Ishikawa (cell line): Measurements from ENCODE around the gene SGTA.

Experiments
- CEBPB ChIP-seq: IDR thresholded peaks from 2 replicates; pipeline ENCODE4 v1.6.1; 2012
- CREB1 ChIP-seq: IDR thresholded peaks from 2 replicates; pipeline ENCODE4 v1.6.1; 2012; ENCODE audit warnings: low read depth
- EGR1 ChIP-seq: IDR thresholded peaks from 2 replicates; pipeline ENCODE4 v1.6.1; 2012
- EP300 ChIP-seq: IDR thresholded peaks from 2 replicates; pipeline ENCODE4 v1.6.1; 2012; ENCODE audit warnings: borderline replicate concordance
- FOXM1 ChIP-seq: IDR thresholded peaks from 2 replicates; pipeline ENCODE4 v1.6.1; 2012; ENCODE audit warnings: low read depth, borderline replicate concordance
- MAX ChIP-seq: IDR thresholded peaks from 2 replicates; pipeline ENCODE4 v1.6.1; 2012
- NFIC ChIP-seq: IDR thresholded peaks from 2 replicates; pipeline ENCODE4 v1.6.1; 2012
- RAD21 ChIP-seq: IDR thresholded peaks from 2 replicates; pipeline ENCODE4 v1.6.1; 2012; ENCODE audit warnings: low read depth
- TAF1 ChIP-seq: IDR thresholded peaks from 2 replicates; pipeline ENCODE4 v1.6.1; 2012; ENCODE audit warnings: low read depth, mild to moderate bottlenecking
- TCF12 ChIP-seq: IDR thresholded peaks from 2 replicates; pipeline ENCODE4 v1.6.1; 2012; ENCODE audit warnings: low read depth
- TEAD4 ChIP-seq: IDR thresholded peaks from 2 replicates; pipeline ENCODE4 v1.6.1; 2012
- YY1 ChIP-seq: IDR thresholded peaks from 2 replicates; pipeline ENCODE4 v1.6.1; 2012; ENCODE audit warnings: low read depth
- ZBTB7A ChIP-seq: IDR thresholded peaks from 2 replicates; pipeline ENCODE4 v1.6.1; 2012; ENCODE audit warnings: low read depth
- TF ChIP-seq, protein P1 (sequence below): IDR thresholded peaks from 2 replicates; pipeline ENCODE4 v1.6.1; 2012
- TF ChIP-seq, protein P2 (sequence below): IDR thresholded peaks from 2 replicates; pipeline ENCODE4 v1.6.1; 2012; ENCODE audit warnings: low read depth, mild to moderate bottlenecking

The SGTA gene

DNA sequence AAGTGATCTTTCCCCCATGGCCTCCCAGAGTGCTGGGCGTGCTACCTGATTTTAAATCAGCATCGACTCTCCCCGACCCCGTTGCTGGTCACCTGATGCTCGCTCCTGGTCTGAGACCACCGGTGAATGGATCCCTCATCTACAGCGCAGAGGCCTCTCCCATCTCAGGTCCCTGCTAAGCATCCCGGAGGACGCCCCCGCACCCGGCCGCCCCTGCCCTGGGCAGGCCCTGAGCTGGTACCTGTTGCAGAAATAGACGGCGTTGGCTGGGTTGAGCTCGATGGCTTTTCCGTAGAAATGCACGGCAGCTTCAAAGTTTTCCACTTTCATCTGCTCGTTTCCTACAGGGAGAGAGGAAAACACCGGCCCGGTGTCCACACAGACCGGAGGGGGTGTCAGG lies 18.1 kb downstream of the SGTA start:
- TF ChIP-seq EP300 (no peak), CEBPB (no peak), EGR1 (no peak), YY1 (no peak), CREB1 (no peak), ZBTB7A (no peak), RAD21 (no peak), TCF12 (no peak), FOXM1 (no peak), TAF1 (no peak), NFIC (no peak), TEAD4 (no peak), MAX (no peak)
- TF ChIP-seq, protein P1, sequence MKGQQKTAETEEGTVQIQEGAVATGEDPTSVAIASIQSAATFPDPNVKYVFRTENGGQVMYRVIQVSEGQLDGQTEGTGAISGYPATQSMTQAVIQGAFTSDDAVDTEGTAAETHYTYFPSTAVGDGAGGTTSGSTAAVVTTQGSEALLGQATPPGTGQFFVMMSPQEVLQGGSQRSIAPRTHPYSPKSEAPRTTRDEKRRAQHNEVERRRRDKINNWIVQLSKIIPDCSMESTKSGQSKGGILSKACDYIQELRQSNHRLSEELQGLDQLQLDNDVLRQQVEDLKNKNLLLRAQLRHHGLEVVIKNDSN: no peak
- TF ChIP-seq, protein P2, sequence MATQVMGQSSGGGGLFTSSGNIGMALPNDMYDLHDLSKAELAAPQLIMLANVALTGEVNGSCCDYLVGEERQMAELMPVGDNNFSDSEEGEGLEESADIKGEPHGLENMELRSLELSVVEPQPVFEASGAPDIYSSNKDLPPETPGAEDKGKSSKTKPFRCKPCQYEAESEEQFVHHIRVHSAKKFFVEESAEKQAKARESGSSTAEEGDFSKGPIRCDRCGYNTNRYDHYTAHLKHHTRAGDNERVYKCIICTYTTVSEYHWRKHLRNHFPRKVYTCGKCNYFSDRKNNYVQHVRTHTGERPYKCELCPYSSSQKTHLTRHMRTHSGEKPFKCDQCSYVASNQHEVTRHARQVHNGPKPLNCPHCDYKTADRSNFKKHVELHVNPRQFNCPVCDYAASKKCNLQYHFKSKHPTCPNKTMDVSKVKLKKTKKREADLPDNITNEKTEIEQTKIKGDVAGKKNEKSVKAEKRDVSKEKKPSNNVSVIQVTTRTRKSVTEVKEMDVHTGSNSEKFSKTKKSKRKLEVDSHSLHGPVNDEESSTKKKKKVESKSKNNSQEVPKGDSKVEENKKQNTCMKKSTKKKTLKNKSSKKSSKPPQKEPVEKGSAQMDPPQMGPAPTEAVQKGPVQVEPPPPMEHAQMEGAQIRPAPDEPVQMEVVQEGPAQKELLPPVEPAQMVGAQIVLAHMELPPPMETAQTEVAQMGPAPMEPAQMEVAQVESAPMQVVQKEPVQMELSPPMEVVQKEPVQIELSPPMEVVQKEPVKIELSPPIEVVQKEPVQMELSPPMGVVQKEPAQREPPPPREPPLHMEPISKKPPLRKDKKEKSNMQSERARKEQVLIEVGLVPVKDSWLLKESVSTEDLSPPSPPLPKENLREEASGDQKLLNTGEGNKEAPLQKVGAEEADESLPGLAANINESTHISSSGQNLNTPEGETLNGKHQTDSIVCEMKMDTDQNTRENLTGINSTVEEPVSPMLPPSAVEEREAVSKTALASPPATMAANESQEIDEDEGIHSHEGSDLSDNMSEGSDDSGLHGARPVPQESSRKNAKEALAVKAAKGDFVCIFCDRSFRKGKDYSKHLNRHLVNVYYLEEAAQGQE: no peak

GRCh38 chr19:2763687-2764086 lies 19.4 kb downstream of the SGTA start:
- TF ChIP-seq, protein P2: no peak
- no peak for TF ChIP-seq RAD21
- TF ChIP-seq TCF12: no peak
- TF ChIP-seq TEAD4: no peak
- TF ChIP-seq EP300: no peak
- no peak for TF ChIP-seq FOXM1
- no peak for TF ChIP-seq TAF1

DNA sequence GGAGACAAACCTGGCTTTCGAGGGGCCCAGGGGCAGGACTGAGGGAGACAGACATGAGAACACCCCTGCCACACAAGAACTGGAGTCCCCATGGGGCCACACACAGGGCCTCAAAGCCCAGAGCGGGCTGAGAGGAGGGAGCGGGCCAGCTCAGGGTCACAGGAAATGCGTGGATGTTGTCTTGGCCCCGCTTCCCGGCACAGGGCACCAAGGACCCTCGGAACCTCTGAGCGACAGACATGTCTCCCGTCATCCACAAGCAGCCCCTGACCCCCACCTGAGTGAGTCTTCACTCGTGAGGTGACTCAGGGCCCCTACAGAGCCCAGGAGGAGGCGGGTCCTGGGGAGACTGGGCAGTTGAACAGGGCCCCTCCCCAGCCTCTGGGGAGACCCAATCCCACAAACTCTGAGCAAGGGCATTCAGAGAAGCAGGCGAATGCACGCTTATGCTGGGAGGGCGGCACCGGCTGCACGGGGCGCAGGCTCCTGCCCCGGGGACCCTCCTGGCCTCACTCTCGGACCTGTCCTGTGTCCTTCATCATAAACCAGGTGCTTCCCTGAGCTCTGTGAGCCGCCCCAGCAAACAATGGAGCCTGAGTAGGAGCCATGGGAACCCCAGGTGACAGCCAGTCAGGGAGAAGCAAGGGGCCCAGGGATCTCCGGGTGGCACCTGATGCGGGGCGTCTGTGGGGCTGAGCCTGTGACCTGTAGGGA lies 20.1 kb downstream of the SGTA start:
- TF ChIP-seq RAD21 (no peak), CREB1 (no peak), ZBTB7A (no peak), TAF1 (no peak), FOXM1 (no peak), EGR1 (no peak), NFIC (no peak), MAX (no peak), CEBPB (no peak), YY1 (no peak), TCF12 (no peak), TEAD4 (no peak), EP300 (no peak)
- TF ChIP-seq, protein P1: no peak
- TF ChIP-seq, protein P2: no peak

GRCh38 chr19:2761876-2762782 lies 20.9 kb downstream of the SGTA start:
- TF ChIP-seq, protein P1: no peak
- no peak for TF ChIP-seq CREB1
- no peak for TF ChIP-seq NFIC
- TF ChIP-seq EGR1: no peak
- no peak for TF ChIP-seq TAF1
- no peak for TF ChIP-seq CEBPB
- no peak for TF ChIP-seq EP300
- no peak for TF ChIP-seq ZBTB7A
- no peak for TF ChIP-seq TEAD4
